Fibroblast of skin of scalp (primary cell): ENCODE data around the gene TLR8. TPM values are rescaled to one million over a fixed set of nuclear protein-coding genes. Genes with fewer than 3 reads are reported as not detected.

Experiments used
- DNase-seq: peaks from one replicate; pipeline ENCODE4 v3.0.0-alpha.2; 2013
- polyA plus RNA-seq, 2 experiments: library from polyadenylated mRNA; unstranded; fragments of 120-200 nt; gene quantifications; one replicate each; pipeline ENCODE4 v1.2.1, GENCODE V29; 2013; ENCODE audit not compliant: insufficient read length in 2 of 2

Gene TLR8
- polyA plus RNA-seq (2013, experiment 1 of 2; ENCODE audit: insufficient read length) = not detected
- polyA plus RNA-seq (2013, experiment 2 of 2; ENCODE audit: insufficient read length) = not detected

- no peak for DNase-seq
Measured at GRCh38 chrX:12906046-12906761, at the start of gene TLR8. TSS of gene TLR8 (plus strand) at chrX:12906620. CDS start at chrX:12906707, 87 bp downstream.

GRCh38 chrX:12865359-12865758 lies 41.1 kb upstream of the TLR8 start:
- no peak for DNase-seq

- DNase-seq = no peak
Measured at GRCh38 chrX:12866451-12867377, 39.7 kb upstream of the TLR8 start, which contains the start of gene TLR7. TSS of gene TLR7 (plus strand) at chrX:12867072. CDS start at chrX:12867579, 507 bp downstream.

- no peak for DNase-seq
Measured at GRCh38 chrX:12867685-12868084, 38.7 kb upstream of the TLR8 start.

- DNase-seq = no peak
Measured at GRCh38 chrX:12868747-12869146, 37.7 kb upstream of the TLR8 start.

- no peak for DNase-seq
Measured at GRCh38 chrX:12871257-12871656, 35.2 kb upstream of the TLR8 start.

- no peak for DNase-seq
Measured at GRCh38 chrX:12872741-12873140, 33.7 kb upstream of the TLR8 start.

- DNase-seq = no peak
Measured at GRCh38 chrX:12874581-12874980, 31.8 kb upstream of the TLR8 start.

- DNase-seq = no peak
Measured at GRCh38 chrX:12877386-12877785, 29.0 kb upstream of the TLR8 start.

GRCh38 chrX:12878536-12878935 lies 27.9 kb upstream of the TLR8 start:
- no peak for DNase-seq

- DNase-seq = no peak
Measured at GRCh38 chrX:12881914-12882313, 24.5 kb upstream of the TLR8 start.

GRCh38 chrX:12885508-12885907 lies 20.9 kb upstream of the TLR8 start:
- no peak for DNase-seq

- DNase-seq = no peak
Measured at GRCh38 chrX:12886545-12886944, 19.9 kb upstream of the TLR8 start.

- no peak for DNase-seq
Measured at GRCh38 chrX:12887141-12887540, 19.3 kb upstream of the TLR8 start.

- DNase-seq = no peak
Measured at GRCh38 chrX:12887767-12888166, 18.7 kb upstream of the TLR8 start.

GRCh38 chrX:12890467-12890866 lies 16.0 kb upstream of the TLR8 start:
- no peak for DNase-seq

GRCh38 chrX:12891171-12891570 lies 15.2 kb upstream of the TLR8 start:
- no peak for DNase-seq

GRCh38 chrX:12891915-12892506 lies 14.4 kb upstream of the TLR8 start:
- DNase-seq = no peak

- no peak for DNase-seq
Measured at GRCh38 chrX:12892716-12893115, 13.7 kb upstream of the TLR8 start.

GRCh38 chrX:12894074-12895030 lies 12.1 kb upstream of the TLR8 start:
- peak; percentile 22 for DNase-seq

GRCh38 chrX:12895866-12896265 lies 10.6 kb upstream of the TLR8 start:
- DNase-seq = no peak

GRCh38 chrX:12896935-12897334 lies 9.5 kb upstream of the TLR8 start:
- no peak for DNase-seq
